GM21528 (cell line): ENCODE results near the gene ATP6V0A1.
"Not testable (repeated sequence)": the region's sequence is repeated elsewhere in the genome, so short reads cannot be mapped to it uniquely, and the experiment has no call there.

ENCODE experiments used
- ATAC-seq: cut with Tn5 transposase; IDR thresholded peaks from one replicate; pipeline ENCODE4 v1.9.1; 2021; ENCODE audit warnings: mild to moderate bottlenecking, moderate library complexity; ENCODE audit not compliant: unreplicated experiment, low FRiP score

Gene ATP6V0A1

DNA sequence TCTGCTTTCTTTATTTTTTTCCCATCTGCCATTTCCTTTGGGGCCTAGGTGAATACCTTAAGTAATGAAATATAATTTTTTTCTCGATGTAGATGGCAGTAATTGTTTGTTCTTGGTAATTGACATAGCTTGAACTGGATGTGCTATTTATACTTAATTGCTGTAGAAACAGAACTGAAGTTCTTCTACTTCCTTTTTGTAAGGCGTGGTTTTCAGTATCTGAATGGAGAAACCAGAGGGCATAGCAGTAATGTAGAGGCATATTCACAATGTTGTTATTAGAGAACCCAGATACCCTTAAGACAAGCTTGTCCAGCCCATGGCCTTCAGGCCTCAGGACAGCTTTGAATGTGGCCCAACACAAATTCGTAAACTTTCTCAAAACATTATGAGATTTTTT, 16.4 kb downstream of the ATP6V0A1 start:
- no peak for ATAC-seq

GRCh38 chr17:42475835-42476234, 17.2 kb downstream of the ATP6V0A1 start:
- no peak for ATAC-seq

DNA sequence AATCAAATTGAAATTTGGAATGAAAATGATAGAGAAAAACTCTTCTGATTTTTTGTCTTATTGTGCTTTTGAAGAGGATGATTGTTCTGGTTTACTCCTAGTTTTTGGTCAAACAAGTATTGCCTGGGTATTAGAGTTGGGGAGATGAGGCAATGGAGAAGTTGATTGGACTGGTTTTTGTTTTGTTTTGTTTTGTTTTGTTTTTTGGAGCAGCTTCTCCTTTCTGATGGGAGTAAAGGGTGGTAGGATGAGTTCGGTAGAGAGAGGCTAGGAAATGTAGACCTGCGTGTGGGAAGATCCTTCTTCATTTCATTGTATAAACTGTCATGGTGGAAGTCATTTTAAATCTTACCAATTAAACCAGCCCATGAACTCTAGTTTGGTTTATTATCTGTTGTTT, 17.7 kb downstream of the ATP6V0A1 start:
- no peak for ATAC-seq

GRCh38 chr17:42477173-42477572, 18.5 kb downstream of the ATP6V0A1 start:
- ATAC-seq: no peak

- ATAC-seq: not testable (repeated sequence)
Measured at GRCh38 chr17:42477824-42478223, 19.1 kb downstream of the ATP6V0A1 start.

GRCh38 chr17:42484304-42484703, 25.6 kb downstream of the ATP6V0A1 start:
- no peak for ATAC-seq

- no peak for ATAC-seq
Measured at GRCh38 chr17:42485680-42486079, 27.0 kb downstream of the ATP6V0A1 start.

GRCh38 chr17:42488032-42488431, 29.4 kb downstream of the ATP6V0A1 start:
- no peak for ATAC-seq

GRCh38 chr17:42493319-42493718, 34.6 kb downstream of the ATP6V0A1 start:
- ATAC-seq: no peak

DNA sequence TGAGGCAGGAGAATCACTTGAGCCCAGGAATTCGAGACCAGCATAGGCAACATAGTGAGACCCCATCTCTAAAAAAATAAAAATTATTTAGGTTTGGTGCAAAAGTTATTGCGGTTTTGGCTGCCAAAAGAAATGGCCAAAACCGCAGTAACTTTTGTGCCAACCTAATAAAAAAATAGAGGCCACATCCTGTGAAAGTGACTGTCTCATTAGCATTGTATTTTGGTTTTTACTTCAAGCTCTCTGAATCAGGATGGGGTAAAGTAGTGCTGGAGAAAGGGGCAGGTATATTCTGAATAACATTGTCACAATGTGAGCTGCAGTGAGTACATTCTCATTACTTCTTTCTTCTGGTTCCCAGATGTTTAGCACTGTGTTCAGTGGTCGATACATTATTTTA, 36.0 kb downstream of the ATP6V0A1 start:
- ATAC-seq: no peak

- ATAC-seq: no peak
Measured at GRCh38 chr17:42498828-42499227, 40.1 kb downstream of the ATP6V0A1 start.

GRCh38 chr17:42502091-42502490, 43.4 kb downstream of the ATP6V0A1 start:
- no peak for ATAC-seq

DNA sequence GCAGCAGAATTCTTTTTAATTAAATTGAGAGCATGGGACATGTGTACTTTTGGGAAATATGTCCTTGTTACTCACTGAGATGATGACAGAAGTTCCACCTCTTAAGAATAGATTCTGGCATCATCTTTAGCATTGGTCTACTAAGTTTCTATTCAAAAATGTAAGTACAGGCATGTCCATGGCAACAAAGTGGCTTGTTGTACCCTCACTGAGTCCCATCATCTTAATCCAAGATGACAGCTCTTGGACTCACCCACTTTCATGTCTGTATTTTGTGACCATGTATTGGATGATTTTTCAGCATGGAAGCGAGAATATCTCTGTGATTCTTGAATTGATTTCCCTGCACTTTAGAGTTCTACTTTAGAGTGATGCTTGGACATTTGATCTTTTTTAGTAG, 44.2 kb downstream of the ATP6V0A1 start:
- no peak for ATAC-seq

DNA sequence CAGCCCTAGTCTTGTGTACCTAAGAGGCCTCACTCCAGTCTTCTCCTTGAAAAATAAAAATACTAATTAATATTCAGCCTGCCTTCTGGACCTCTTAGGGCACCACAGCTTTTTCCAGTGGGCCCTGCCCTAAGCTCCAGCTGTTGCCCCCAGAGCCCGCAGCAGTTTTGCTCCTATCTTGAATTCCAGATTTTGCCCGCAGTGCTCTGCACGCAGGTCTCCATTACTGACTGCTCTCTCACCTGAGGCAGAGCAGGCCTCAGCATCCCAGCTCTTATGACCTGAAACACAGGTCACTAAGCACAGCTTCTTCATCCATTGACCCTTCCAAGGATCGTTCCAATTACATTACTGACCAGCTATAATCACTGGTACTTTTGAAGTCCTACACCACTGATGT, 49.0 kb downstream of the ATP6V0A1 start:
- no peak for ATAC-seq

DNA sequence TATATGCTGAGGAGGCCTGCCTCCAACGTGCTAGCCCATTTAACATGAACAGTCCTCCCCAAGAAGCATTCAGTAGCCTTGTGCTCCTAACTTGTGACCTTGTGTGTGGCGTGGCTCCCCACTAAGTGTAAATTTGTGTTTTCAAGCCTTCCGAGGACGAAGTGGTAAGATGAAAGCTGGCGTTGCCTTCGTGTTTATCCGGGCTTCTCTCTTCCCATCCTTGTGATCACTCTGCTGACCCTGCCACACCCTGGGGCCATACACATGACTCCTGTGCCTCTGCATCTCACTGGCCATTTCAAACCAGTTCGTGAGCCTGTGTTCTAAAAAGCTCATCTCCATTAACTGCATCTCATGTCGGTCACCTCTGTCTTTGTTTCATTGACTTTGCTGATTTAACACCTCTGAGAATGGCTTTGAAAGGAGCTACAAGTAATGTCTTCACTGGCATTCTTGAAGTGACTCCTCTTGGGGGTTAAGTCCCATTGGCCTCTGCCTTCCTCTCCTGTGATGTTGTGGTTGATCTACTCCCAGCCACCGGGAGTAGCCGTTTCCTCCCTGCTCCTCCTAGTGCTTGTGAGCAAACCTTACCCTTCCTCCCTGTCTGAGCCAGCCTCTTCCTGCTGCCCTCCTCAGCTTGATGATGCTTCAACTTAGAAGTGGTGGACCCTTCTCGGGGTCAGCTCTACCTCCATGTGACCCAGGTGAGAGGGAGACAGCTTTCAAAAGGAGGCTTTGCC, 49.9 kb downstream of the ATP6V0A1 start:
- ATAC-seq: no peak

- ATAC-seq: no peak
Measured at GRCh38 chr17:42509409-42509808, 50.7 kb downstream of the ATP6V0A1 start.

- no peak for ATAC-seq
Measured at GRCh38 chr17:42509841-42510240, 51.2 kb downstream of the ATP6V0A1 start.

DNA sequence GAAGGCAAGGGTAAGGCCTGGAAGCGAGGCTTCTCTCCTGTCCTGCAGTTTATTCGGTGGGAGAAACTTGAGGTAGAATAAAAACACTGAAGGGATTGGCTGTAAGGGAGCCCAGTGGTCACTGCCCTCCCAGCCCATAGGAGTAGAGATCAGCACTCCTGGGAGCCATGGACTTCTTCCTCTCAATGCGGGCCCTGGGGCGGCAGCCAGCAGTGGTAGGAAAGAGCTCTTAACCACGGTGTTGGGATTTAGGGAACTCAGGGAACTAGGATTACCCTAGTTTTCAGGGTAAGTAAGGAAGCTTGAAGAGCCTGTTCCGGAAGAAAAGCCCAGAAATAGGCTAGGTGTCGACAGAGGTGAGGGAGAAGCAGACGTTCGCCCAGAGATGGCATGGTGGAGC, 53.6 kb downstream of the ATP6V0A1 start:
- no peak for ATAC-seq

DNA sequence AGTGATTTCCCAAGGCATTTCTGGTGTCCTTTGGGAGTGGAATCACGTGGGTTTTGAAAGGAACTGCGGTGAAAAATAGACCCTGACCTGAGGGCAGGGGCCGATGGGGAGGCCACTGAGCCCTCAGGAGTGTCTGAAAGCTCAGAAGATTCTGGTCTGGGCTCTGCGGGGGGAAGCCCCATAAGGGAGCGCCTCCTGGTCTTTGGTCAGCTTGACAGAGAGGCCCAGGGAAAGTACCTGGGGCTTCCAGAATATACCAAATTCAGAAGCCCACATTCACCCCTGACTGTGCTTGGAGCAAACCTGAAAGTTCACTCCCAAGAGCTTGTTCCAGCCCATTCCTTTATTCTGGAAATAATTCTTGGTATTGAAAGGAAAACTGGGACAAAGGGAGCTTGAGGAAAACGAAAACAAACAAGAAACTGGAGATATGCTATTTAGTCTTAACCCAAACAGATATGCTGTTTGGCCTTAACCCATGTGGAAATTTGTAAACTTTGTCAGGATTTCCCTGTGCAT, 54.1 kb downstream of the ATP6V0A1 start:
- no peak for ATAC-seq

DNA sequence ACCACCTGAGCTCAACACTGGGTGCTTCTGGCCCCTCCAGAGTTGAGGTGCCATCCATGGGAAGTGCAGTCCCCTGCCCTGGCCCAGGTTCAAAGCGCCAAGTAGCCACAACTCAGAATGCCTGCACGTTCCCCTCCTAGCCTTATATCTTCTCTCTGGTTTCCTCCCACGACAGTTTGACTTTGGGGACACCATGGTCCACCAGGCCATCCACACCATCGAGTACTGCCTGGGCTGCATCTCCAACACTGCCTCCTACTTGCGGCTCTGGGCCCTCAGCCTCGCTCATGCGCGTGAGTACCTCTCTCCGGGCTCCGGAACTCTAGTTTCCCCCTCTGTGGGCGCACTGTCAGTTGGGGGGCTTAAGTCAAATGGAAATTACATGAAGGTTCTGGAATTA, 55.0 kb downstream of the ATP6V0A1 start:
- ATAC-seq: no peak

DNA sequence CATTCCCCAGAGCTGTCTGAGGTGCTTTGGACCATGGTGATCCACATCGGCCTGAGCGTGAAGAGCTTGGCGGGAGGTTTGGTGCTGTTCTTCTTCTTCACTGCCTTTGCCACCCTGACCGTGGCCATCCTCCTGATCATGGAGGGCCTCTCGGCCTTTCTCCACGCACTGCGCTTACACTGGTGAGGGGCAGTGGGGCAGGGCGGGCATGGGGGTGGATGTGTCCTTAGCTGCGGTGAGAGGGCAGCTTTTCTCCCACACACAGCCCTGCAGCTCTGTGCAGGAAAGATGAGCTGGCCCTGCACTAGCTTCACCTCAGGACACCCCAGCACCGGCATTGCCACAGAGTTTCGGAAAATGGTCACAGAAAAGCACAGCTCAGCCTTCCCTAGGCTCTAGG, 55.6 kb downstream of the ATP6V0A1 start:
- no peak for ATAC-seq

DNA sequence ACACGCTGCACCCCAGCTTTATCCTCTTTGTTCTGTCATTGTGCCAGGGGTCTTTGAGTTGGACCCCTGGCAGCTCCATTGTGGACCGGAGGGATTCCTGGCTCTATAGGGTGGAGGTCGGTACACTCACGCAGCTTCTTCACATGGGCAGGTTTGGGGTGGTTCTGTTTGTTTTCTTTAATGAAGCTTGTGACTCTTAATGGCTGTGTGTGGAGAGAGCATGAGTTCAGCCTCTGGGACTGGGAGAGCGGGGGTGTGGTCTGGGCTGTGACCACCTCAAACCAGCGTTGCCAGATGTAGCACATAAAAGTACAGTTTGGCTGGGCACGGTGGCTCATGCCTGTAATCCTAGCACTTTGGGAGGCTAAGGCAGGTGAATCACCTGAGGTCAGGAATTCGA, 56.2 kb downstream of the ATP6V0A1 start:
- ATAC-seq: no peak

- no peak for ATAC-seq
Measured at GRCh38 chr17:42517516-42517915, 58.8 kb downstream of the ATP6V0A1 start.
